AG04450 (cell line): ENCODE measurements around the gene DHRS12. TPM values are rescaled to one million over a fixed set of nuclear protein-coding genes. Genes with fewer than 3 reads are reported as not detected.

Source experiments
- CTCF ChIA-PET: fragments of 300-600, 350-600 bp; formaldehyde crosslinking; extraction: SDS; loops from one replicate; lab custom pipeline; 2022; ENCODE audit warnings: antibody characterized with exemption, inconsistent platforms; lab: Charles Lee
- POLR2A ChIA-PET: fragments of 350-600 bp; formaldehyde crosslinking; extraction: SDS; loops from one replicate; lab custom pipeline; 2021; ENCODE audit warnings: antibody characterized with exemption, inconsistent platforms; lab: Yijun Ruan, JAX
- DNase-seq: peaks from one replicate; pipeline ENCODE4 v3.0.0-alpha.2; 2011; ENCODE audit warnings: low read depth, low spot score
- H3K27ac ChIP-seq: one replicate; pipeline ENCODE4 v1.5.1; 2012; ENCODE audit warnings: low read depth, low read length, control low read depth
- H3K27me3 ChIP-seq: one replicate; pipeline ENCODE4 v1.6.0; 2012; ENCODE audit warnings: low read length; ENCODE audit not compliant: control insufficient read depth, insufficient read depth
- H3K4me3 ChIP-seq: 2 replicates; pipeline ENCODE4 v1.5.1; 2011; ENCODE audit warnings: mild to moderate bottlenecking, low read depth, low read length, control low read depth
- H3K9me3 ChIP-seq: 2 replicates; pipeline ENCODE4 v1.5.1; 2012; ENCODE audit warnings: low read length; ENCODE audit not compliant: control insufficient read depth, insufficient read depth
- polyA plus RNA-seq: library from polyadenylated mRNA; depleted of rRNA; stranded (reverse); fragments of >200 nt; gene quantifications from 2 replicates; pipeline ENCODE4 v1.2.3, GENCODE V29; 2011
- TF ChIP-seq, protein P1 (sequence below): IDR thresholded peaks from 2 replicates; pipeline ENCODE4 v1.5.1; 2011; ENCODE audit warnings: low read depth, low read length, control low read depth, inconsistent platforms

DHRS12 gene
- polyA plus RNA-seq, 1 experiment: 3.7 TPM

DNA sequence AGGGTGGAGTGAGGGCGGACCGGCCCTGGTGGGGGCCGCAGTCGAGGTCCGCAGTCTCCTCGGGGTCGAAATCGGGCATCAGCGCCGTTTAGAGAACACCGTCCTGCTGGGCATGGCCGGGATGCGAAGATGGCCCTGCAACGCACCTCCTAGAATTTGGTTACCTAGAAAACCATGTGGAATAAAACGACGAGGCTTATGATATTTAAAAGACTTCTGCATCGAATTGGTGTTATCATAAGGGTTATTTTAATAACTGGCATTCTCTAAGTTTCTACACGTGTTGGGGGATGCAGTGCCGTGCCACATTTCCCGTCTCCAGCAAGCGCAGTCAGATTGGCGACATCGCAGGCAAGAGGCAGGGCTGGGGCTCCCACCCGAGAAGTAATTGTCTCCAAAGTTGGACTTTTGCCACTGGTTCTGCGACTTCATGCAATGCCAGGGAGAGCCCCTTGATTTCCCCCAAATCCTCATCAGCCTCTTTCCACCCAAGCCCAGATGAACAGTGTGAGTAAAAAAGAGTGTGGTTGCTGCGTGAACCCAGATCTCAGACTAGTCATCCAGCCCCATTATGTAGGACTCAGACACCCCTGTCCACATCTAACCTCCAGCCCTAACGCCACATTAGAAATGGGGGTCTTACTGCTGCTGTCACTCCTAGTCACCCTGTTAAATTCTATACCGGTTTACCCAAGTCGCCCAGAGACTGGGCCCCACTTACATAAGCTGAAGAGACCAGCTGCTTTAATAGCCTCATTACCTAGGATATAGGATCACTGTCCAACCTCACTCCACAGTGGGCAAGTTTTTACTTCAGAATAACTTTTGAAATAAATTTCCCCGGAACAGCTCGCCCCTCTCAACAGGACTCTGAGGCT is 571 bp upstream of the DHRS12 start:
- H3K27me3 ChIP-seq: peaks cover 5% of the 10 kb centered on the region
- H3K27ac ChIP-seq: no peak overlapping the region
- TF ChIP-seq, protein P1, sequence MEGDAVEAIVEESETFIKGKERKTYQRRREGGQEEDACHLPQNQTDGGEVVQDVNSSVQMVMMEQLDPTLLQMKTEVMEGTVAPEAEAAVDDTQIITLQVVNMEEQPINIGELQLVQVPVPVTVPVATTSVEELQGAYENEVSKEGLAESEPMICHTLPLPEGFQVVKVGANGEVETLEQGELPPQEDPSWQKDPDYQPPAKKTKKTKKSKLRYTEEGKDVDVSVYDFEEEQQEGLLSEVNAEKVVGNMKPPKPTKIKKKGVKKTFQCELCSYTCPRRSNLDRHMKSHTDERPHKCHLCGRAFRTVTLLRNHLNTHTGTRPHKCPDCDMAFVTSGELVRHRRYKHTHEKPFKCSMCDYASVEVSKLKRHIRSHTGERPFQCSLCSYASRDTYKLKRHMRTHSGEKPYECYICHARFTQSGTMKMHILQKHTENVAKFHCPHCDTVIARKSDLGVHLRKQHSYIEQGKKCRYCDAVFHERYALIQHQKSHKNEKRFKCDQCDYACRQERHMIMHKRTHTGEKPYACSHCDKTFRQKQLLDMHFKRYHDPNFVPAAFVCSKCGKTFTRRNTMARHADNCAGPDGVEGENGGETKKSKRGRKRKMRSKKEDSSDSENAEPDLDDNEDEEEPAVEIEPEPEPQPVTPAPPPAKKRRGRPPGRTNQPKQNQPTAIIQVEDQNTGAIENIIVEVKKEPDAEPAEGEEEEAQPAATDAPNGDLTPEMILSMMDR: no peak
- DNase-seq: no peak
- peak overlapping the region; percentile 76 for H3K4me3 ChIP-seq
- ChIA-PET POLR2A (no interaction called here), CTCF (interaction anchor here (0.6 to 1.7 kb wide), 2 partner anchors 11 to 529 kb away, joined by 4 to 15 read pairs; no protein-coding TSS in a partner anchor)
- H3K9me3 ChIP-seq: no peaks in the 10 kb centered on the region; the same call in 1 of the 2 replicates

DNA sequence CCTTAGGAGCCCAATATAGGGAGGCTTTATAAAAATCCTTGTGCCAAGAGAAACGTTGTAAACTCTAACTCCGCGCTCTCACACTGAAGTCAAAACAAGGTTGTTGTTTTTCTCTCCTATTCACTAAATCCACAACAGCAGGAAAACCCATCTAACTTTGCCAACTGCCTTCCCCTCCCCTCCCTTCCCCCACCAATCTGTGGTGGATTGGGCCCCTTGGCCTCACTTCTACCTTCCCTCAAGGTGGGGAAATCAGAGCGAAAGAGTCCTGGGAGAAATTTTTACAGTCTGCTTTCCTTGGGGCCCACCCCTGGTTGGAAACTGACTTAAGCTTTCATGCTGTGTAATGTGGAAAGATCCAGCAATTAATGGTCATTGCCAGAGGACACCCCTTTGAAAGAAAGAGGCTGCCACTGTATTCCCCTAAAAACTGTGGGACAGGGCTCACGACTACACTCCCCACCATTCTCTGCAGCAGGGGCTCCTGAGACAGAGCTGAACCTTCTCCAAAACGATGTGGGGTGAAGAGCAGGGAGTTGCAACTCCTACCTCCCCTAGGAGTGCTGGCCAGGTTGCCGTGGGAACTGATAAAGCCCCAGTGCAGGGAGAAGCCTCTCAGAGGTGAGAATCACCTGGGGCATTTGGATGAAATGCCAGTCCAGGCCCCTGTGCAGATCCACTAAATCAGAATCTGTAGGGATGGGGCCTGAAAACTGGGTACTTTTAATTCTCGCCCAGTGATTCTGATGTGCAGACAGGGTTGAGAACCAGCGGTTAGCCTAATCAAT is 1.1 kb downstream of the DHRS12 start:
- CTCF ChIA-PET: interaction anchor here (1.1 to 1.6 kb wide), 2 partner anchors 10 to 12 kb away, joined by 4 read pairs; no protein-coding TSS in a partner anchor
- DNase-seq: no peak
- H3K27ac ChIP-seq: no peak overlapping the region

DNA sequence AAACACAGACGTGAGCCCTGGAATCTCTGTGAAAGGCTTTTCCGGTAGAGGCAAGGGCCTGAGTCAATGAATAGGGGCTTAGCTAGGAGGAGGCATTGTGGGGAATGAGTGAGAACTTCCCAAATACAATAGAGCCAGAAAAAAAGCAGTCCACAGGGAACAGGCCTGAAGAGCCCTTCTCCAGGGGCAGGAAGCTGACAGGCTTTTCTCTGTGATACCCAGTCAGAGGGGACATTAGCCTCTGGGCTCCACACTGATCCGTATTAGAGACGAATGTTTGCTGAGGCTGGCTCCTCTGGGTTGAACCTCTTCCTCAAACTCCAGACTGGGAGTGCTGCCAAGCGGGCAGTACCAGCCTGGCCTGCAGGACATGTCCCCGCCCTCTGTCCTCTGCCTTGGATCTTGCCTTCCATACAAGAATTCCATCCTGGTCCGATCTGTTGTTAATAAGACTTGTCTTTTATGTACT is 2.3 kb downstream of the DHRS12 start:
- CTCF ChIA-PET: interaction anchor here (0.8 to 2.0 kb wide), 3 partner anchors 8 to 367 kb away, joined by 3 to 5 read pairs (median 4); no protein-coding TSS in a partner anchor

More for the DNA sequence above, 1.1 kb downstream of the DHRS12 start:
- Histone ChIP-seq H3K27me3 (peaks cover 7% of the 10 kb centered on the region), H3K9me3 (no peaks in the 10 kb centered on the region; the same call in 1 of the 2 replicates), H3K4me3 (peak overlapping the region; percentile 76)
- POLR2A ChIA-PET: interaction anchor here (0.6 kb wide), 2 partner anchors 70 to 667 kb away, joined by 4 read pairs; no protein-coding TSS in a partner anchor
- TF ChIP-seq, protein P1: no peak

DNA sequence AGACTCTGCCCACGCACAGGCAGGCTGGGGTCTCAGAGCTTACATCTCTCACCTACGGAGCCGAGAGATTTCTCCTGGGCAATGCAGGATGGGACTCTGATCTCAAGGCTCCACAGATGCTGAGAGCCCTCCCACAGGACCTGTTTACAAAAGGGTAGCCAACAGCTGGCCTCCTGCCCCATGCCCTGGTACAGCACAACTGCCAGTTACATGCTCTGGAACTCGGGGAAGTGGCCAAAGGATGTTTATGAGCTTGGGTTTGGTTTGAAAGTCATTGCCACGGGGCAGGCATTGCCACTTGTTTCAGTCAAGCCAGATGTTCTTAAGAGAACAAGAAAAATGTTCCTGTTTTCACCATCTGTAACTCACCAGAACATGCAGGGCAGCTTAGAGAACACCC is 3.5 kb downstream of the DHRS12 start:
- ChIA-PET POLR2A (interaction anchor here (1.1 kb wide), 1 partner anchor 347 kb away, joined by 5 read pairs; the partner anchor contains the start of gene INTS6), CTCF (interaction anchor here (0.8 to 2.0 kb wide), 4 partner anchors 15 to 365 kb away, joined by 3 to 5 read pairs (median 4); no protein-coding TSS in a partner anchor)
- no peak for DNase-seq
- TF ChIP-seq, protein P1: no peak
- Histone ChIP-seq H3K9me3 (no peaks in the 10 kb centered on the region; the same call in 1 of the 2 replicates), H3K27ac (no peak overlapping the region), H3K4me3 (no peak overlapping the region), H3K27me3 (peaks cover 7% of the 10 kb centered on the region)

More for the DNA sequence above, 2.3 kb downstream of the DHRS12 start:
- Histone ChIP-seq H3K27ac (no peak overlapping the region), H3K4me3 (no peak overlapping the region), H3K27me3 (peaks cover 7% of the 10 kb centered on the region), H3K9me3 (no peaks in the 10 kb centered on the region; the same call in 1 of the 2 replicates)
- no peak for DNase-seq
- POLR2A ChIA-PET: no interaction called here
- TF ChIP-seq, protein P1: no peak
